HepG2 (cell line): Measurements from ENCODE around the gene SCGB1C1. TPM values are rescaled to one million over a fixed set of nuclear protein-coding genes. Genes with fewer than 3 reads are reported as not detected.

Source experiments
- ATAC-seq: fragments of 200-7000 bp; cut with Tn5 transposase; 3 replicates; pipeline ENCODE4 v1.9.1; 2020; ENCODE audit warnings: mild to moderate bottlenecking, moderate library complexity
- BruUV-seq: library from RNA; stranded (reverse); fragments of 400-500 nt; replicated peaks from 2 replicates; lab custom pipeline; 2021; lab: Mats Ljungman, UMichigan
- CTCF ChIA-PET: fragments of 300-600 bp; formaldehyde crosslinking; extraction: SDS; loops from one replicate; lab custom pipeline; 2021; ENCODE audit warnings: low total read pairs, inconsistent platforms, low intra/inter-chr PET ratio; lab: Yijun Ruan, JAX
- POLR2A ChIA-PET: fragments of 350-600 bp; sonication (Branson Sonifier 250); formaldehyde crosslinking; loops from one replicate; lab custom pipeline; 2020; ENCODE audit warnings: antibody characterized with exemption, inconsistent platforms; lab: Yijun Ruan, JAX
- DNase-seq: peaks from one replicate; pipeline ENCODE4 v3.0.0-alpha.2; 2015; ENCODE audit warnings: low spot score
- FAIRE-seq: peaks from 3 replicates; lab custom pipeline; 2011; peaks lifted over from hg19 to GRCh38; lab: Jason Lieb, UNC
- H2AFZ ChIP-seq: one replicate; pipeline ENCODE4 v1.6.1; 2011; ENCODE audit warnings: low read length, inconsistent platforms
- H3K27ac ChIP-seq: fragments of 300-600 bp; 3 replicates; pipeline ENCODE4 v1.8.0; 2011; ENCODE audit warnings: mixed run types, mild to moderate bottlenecking, mixed read lengths, low read length, inconsistent platforms; ENCODE audit not compliant: insufficient read depth; ENCODE audit errors: extremely low read length
- H3K27me3 ChIP-seq, 2 experiments: fragments of 200-600 bp in 1 of 2; 2 replicates in 1 of 2; 3 replicates in 1 of 2; pipeline versions ENCODE4 v1.6.0 to v1.8.0; 2011; ENCODE audit warnings: low read length in 2 of 2, mild to moderate bottlenecking in 2 of 2, moderate library complexity in 2 of 2, inconsistent platforms in 1 of 2; ENCODE audit not compliant: insufficient read depth in 2 of 2, control insufficient read depth in 1 of 2
- H3K36me3 ChIP-seq, 2 experiments: fragments of 200-600 bp in 1 of 2; replicated peaks in 1 of 2; 2 replicates in 1 of 2; 3 replicates in 1 of 2; pipeline versions ENCODE4 v1.5.1 to v1.8.0; 2011; ENCODE audit warnings: low read length in 2 of 2, inconsistent platforms in 1 of 2; ENCODE audit not compliant: insufficient read depth in 2 of 2, control insufficient read depth in 1 of 2
- H3K4me1 ChIP-seq: 2 replicates; pipeline ENCODE4 v1.5.1; 2012; ENCODE audit warnings: low read length, inconsistent platforms; ENCODE audit not compliant: insufficient read depth
- H3K4me2 ChIP-seq: 2 replicates; pipeline ENCODE4 v1.6.0; 2011; ENCODE audit warnings: low read depth, low read length, inconsistent platforms
- H3K4me3 ChIP-seq, 3 experiments: fragments of 200-600 bp in 1 of 3; sonication (generic), shearing (Covaris generic) in 1 of 3; replicated peaks in 1 of 3; 2 replicates each; pipeline ENCODE4 v1.5.1; 2011 to 2016; ENCODE audit warnings: low read length in 3 of 3, inconsistent platforms in 2 of 3, low read depth in 2 of 3, mild to moderate bottlenecking in 2 of 3, control low read depth in 1 of 3, mixed read lengths in 1 of 3; ENCODE audit not compliant: insufficient read depth in 1 of 3
- H3K79me2 ChIP-seq: one replicate; pipeline ENCODE4 v1.6.1; 2011; ENCODE audit warnings: low read length, inconsistent platforms; ENCODE audit not compliant: insufficient read depth
- H3K9ac ChIP-seq: 2 replicates; pipeline ENCODE4 v1.6.0; 2011; ENCODE audit warnings: mild to moderate bottlenecking, low read depth, low read length, inconsistent platforms; ENCODE audit not compliant: insufficient read depth
- H3K9me3 ChIP-seq: 2 replicates; pipeline ENCODE4 v1.5.1; 2012; ENCODE audit warnings: mild to moderate bottlenecking, low read length
- H4K20me1 ChIP-seq: 2 replicates; pipeline ENCODE4 v1.6.0; 2011; ENCODE audit warnings: inconsistent platforms, mild to moderate bottlenecking, low read length, moderate library complexity; ENCODE audit not compliant: insufficient read depth
- AGO2 ChIP-seq: fragments of 200-400 bp; formaldehyde crosslinking; optimal IDR thresholded peaks from 2 replicates; pipeline ENCODE3; 2017; ENCODE audit warnings: mild to moderate bottlenecking, low read depth, low read length, moderate library complexity
- EED ChIP-seq: sonication (generic); formaldehyde crosslinking; IDR thresholded peaks from 2 replicates; pipeline ENCODE4 v1.5.0; 2020; ENCODE audit warnings: mild to moderate bottlenecking, missing genetic modification reagents
- HIVEP1 ChIP-seq: sonication (generic); formaldehyde crosslinking; IDR thresholded peaks from 2 replicates; pipeline ENCODE4 v1.4.0; 2020; ENCODE audit warnings: mild to moderate bottlenecking, missing genetic modification reagents
- MTA3 ChIP-seq: sonication (generic); formaldehyde crosslinking; IDR thresholded peaks from 2 replicates; pipeline ENCODE4 v1.4.0; 2020; ENCODE audit warnings: missing genetic modification reagents
- NAIF1 ChIP-seq: sonication (generic); formaldehyde crosslinking; IDR thresholded peaks from 2 replicates; pipeline ENCODE4 v1.5.0; 2020; ENCODE audit warnings: mild to moderate bottlenecking, missing genetic modification reagents, borderline replicate concordance
- POLR2A ChIP-seq, 2 experiments: IDR thresholded peaks; 2 replicates each; pipeline ENCODE4 v1.6.1; 2011; ENCODE audit warnings: low read depth in 2 of 2, low read length in 2 of 2, mild to moderate bottlenecking in 1 of 2, moderate library complexity in 1 of 2; ENCODE audit not compliant: insufficient read depth in 1 of 2
- RAD51 ChIP-seq: fragments of 450-650 bp; IDR thresholded peaks from 2 replicates; pipeline ENCODE4 v1.6.1; 2016; ENCODE audit warnings: borderline replicate concordance
- RARG ChIP-seq: sonication (generic); formaldehyde crosslinking; IDR thresholded peaks from 2 replicates; pipeline ENCODE4 v1.4.0; 2020; ENCODE audit warnings: low read depth, mild to moderate bottlenecking, missing genetic modification reagents
- RBM39 ChIP-seq: fragments of 200-400 bp; formaldehyde crosslinking; IDR thresholded peaks from one replicate; pipeline ENCODE4 v1.6.1; 2018; ENCODE audit warnings: antibody characterized with exemption, mild to moderate bottlenecking, low read depth, low read length; ENCODE audit not compliant: poor library complexity, severe bottlenecking
- RNF2 ChIP-seq: fragments of 450-650 bp; conservative IDR thresholded peaks from 2 replicates; pipeline ENCODE4 v1.6.1; 2016; ENCODE audit warnings: low read depth
- SNAI1 ChIP-seq: sonication (generic); formaldehyde crosslinking; IDR thresholded peaks from 2 replicates; pipeline ENCODE4 v1.5.0; 2020; ENCODE audit warnings: mild to moderate bottlenecking, missing genetic modification reagents, borderline replicate concordance
- ZKSCAN1 ChIP-seq: fragments of 150-350 bp; IDR thresholded peaks from 2 replicates; pipeline ENCODE4 v1.6.1; 2014; ENCODE audit warnings: low read length
- ZNF235 ChIP-seq: sonication (generic); formaldehyde crosslinking; IDR thresholded peaks from 2 replicates; pipeline ENCODE4 v1.8.1; 2023; ENCODE audit warnings: mild to moderate bottlenecking, missing genetic modification reagents, borderline replicate concordance
- ZNF274 ChIP-seq: sonication (generic); formaldehyde crosslinking; IDR thresholded peaks from 2 replicates; pipeline ENCODE4 v1.5.1; 2020; ENCODE audit warnings: mild to moderate bottlenecking, missing genetic modification reagents
- ZNF678 ChIP-seq: sonication (generic); formaldehyde crosslinking; IDR thresholded peaks from 2 replicates; pipeline ENCODE4 v1.4.0; 2020; ENCODE audit warnings: mild to moderate bottlenecking, missing genetic modification reagents
- ZNF7 ChIP-seq: IDR thresholded peaks from 2 replicates; pipeline ENCODE4 v1.6.1; 2016; ENCODE audit warnings: missing biosample characterization, missing genetic modification reagents
- WGBS: methylation state at CpG from one replicate; pipeline ENCODE4 v1.1.6; 2017; ENCODE audit warnings: low lambda C conversion rate; 5-methylcytosine and 5-hydroxymethylcytosine counted together
- in situ Hi-C: cut with HindIII; loops from 2 replicates; pipeline ENCODE4 v1.10.0; 2017; ENCODE audit warnings: low pct_unique_long_range_greater_than_20kb; ENCODE audit not compliant: extremely low pct_ligation_motif_present
- intact Hi-C: fragments of 100-400 bp; cut with micrococcal nuclease; formaldehyde crosslinking; loops from one replicate; pipeline ENCODE4 v1.10.0; 2022; ENCODE audit not compliant: unreplicated experiment
- polyA plus RNA-seq, 8 experiments: library from polyadenylated mRNA; depleted of rRNA in 3 of 8; stranded (reverse) in 7 of 8; unstranded in 1 of 8; fragments of >200 nt; fragmentation: Illumina TruSeq in 4 of 8; extraction: Trizol in 4 of 8; gene quantifications; 2 replicates each; pipeline versions ENCODE4 v1.2.1 to v1.2.3, GENCODE V29; 2011 to 2016; ENCODE audit warnings: low read depth in 4 of 8, missing spikeins in 1 of 8, mixed read lengths in 1 of 8; ENCODE audit not compliant: insufficient read depth in 1 of 8
- total RNA-seq, 5 experiments: library from RNA; depleted of rRNA; stranded (reverse); fragments of >200 nt; fragmentation: Illumina TruSeq; extraction: Trizol; gene quantifications; 2 replicates each; pipeline ENCODE4 v1.2.3, GENCODE V29; 2016; ENCODE audit warnings: low read depth in 1 of 5
- TF ChIP-seq, protein P1 (sequence below): IDR thresholded peaks from 2 replicates; pipeline ENCODE4 v1.6.1; 2016; ENCODE audit warnings: low read depth, missing genetic modification reagents, missing compliant biosample characterization

The SCGB1C1 gene
- total and polyA plus RNA-seq, 2 of the 13 experiments (the other 11 are each of a cell fraction or from before 2014, with no cell fraction given), result not detected

DNA sequence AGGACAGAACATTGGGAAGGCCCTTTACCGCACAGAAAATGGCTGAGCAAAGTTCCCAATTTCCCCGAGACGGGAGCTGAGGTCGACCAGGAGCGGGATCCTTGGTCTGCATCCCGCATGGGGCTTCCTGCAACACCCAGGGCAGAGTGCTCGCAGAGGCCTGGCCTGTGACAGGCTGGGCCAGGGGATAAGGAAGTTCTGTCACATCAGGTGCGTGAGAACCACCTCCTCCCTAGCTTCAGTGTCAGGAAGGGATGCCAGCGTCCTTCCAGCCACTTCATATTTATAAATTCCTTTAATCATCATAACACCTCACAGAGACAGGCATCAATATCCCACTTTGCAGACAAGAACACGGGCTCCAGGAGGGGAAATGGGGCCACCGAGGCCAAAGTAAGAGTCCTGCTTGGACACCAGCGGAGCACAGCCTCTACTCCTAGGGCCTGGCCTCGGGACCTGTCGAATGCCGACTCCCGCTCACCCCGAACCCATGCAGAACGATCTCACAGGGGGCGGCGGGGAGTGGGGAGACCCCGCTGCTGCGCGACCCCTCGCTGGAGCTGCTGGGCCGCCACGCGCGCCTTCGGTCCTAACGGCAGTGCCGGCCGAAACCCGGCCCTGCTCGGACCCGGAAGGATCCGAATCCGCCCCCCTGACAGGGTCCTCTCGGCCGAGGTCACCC lies 13.8 kb downstream of the SCGB1C1 start:
- ATAC-seq (peak; percentile 3; the same call in 2 of the 3 replicates), FAIRE-seq (no peak), DNase-seq (no peak)
- Histone ChIP-seq H2AFZ (no peak overlapping the region), H3K4me3 (peak overlapping the region; percentile 75 to 90 (median 89)), H3K79me2 (peaks cover 46% of the 10 kb centered on the region), H3K4me1 (peaks cover 36% of the 10 kb centered on the region), H3K4me2 (peak overlapping the region; percentile 97), H3K9ac (peak overlapping the region; percentile 100), H3K9me3 (no peaks in the 10 kb centered on the region), H3K27me3 (no peaks in the 10 kb centered on the region; a peak in 1 of 5 replicates), H3K27ac (peak overlapping the region; percentile 96), H4K20me1 (peaks cover 7% of the 10 kb centered on the region; the same call in 1 of the 2 replicates), H3K36me3 (peaks cover 18 to 44% of the 10 kb centered on the region in 2 experiments)
- BruUV-seq, result TSS peak; percentile 65
- in situ Hi-C loops (no loop called here), intact Hi-C loops (loop anchor here (2.0 kb wide), 1 partner anchor 30 kb away; the partner anchor contains the start of genes PSMD13 and SIRT3)
- ChIA-PET CTCF (no interaction called here), POLR2A (interaction anchor here (1.0 to 3.9 kb wide), 18 partner anchors 10 to 353 kb away, joined by 3 to 41 read pairs (median 5); partner anchors contain the start of genes IFITM2, LMNTD2, RNH1 and SIRT3)
- 0% methylated on average over 6 of the region's 39 CpGs for WGBS
- TF ChIP-seq RBM39 (peak; percentile 45), RNF2 (0 out of 2 replicates have a peak, but pooled peaks have one; percentile 25), ZNF274 (no peak), MTA3 (no peak), SNAI1 (CRISPR knock-in tag) (peak; percentile 58; the same call in 1 of the 2 replicates), HIVEP1 (peak; percentile 64), RAD51 (no peak), EED (no peak), ZNF7 (CRISPR knock-in tag) (no peak), POLR2A (IDR thresholded peaks at IDR 0.05; ENCODE audit: insufficient read depth in 1 of 2, low read depth in 2 of 2, low read length in 2 of 2) (no peak), ZNF678 (CRISPR knock-in tag) (no peak), NAIF1 (0 out of 2 replicates have a peak, but pooled peaks have one; percentile 10), AGO2 (peak; percentile 57), ZNF235 (CRISPR knock-in tag) (peak; percentile 96; the same call in 1 of the 2 replicates), RARG (no peak), ZKSCAN1 (no peak)
- TF ChIP-seq, protein P1, sequence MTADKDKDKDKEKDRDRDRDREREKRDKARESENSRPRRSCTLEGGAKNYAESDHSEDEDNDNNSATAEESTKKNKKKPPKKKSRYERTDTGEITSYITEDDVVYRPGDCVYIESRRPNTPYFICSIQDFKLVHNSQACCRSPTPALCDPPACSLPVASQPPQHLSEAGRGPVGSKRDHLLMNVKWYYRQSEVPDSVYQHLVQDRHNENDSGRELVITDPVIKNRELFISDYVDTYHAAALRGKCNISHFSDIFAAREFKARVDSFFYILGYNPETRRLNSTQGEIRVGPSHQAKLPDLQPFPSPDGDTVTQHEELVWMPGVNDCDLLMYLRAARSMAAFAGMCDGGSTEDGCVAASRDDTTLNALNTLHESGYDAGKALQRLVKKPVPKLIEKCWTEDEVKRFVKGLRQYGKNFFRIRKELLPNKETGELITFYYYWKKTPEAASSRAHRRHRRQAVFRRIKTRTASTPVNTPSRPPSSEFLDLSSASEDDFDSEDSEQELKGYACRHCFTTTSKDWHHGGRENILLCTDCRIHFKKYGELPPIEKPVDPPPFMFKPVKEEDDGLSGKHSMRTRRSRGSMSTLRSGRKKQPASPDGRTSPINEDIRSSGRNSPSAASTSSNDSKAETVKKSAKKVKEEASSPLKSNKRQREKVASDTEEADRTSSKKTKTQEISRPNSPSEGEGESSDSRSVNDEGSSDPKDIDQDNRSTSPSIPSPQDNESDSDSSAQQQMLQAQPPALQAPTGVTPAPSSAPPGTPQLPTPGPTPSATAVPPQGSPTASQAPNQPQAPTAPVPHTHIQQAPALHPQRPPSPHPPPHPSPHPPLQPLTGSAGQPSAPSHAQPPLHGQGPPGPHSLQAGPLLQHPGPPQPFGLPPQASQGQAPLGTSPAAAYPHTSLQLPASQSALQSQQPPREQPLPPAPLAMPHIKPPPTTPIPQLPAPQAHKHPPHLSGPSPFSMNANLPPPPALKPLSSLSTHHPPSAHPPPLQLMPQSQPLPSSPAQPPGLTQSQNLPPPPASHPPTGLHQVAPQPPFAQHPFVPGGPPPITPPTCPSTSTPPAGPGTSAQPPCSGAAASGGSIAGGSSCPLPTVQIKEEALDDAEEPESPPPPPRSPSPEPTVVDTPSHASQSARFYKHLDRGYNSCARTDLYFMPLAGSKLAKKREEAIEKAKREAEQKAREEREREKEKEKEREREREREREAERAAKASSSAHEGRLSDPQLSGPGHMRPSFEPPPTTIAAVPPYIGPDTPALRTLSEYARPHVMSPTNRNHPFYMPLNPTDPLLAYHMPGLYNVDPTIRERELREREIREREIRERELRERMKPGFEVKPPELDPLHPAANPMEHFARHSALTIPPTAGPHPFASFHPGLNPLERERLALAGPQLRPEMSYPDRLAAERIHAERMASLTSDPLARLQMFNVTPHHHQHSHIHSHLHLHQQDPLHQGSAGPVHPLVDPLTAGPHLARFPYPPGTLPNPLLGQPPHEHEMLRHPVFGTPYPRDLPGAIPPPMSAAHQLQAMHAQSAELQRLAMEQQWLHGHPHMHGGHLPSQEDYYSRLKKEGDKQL (CRISPR knock-in tag), result no peak
